Osteocyte (in vitro differentiated cells): ENCODE data around the gene ZNF880. TPM values are rescaled to one million over a fixed set of nuclear protein-coding genes. Genes with fewer than 3 reads are reported as not detected.
"Not testable (repeated sequence)": the region's sequence is repeated elsewhere in the genome, so short reads cannot be mapped to it uniquely, and the experiment has no call there.

Experiments used
- DNase-seq: peaks from one replicate; pipeline ENCODE4 v3.0.0; 2021; ENCODE audit warnings: mixed read lengths; ENCODE audit not compliant: unreplicated experiment; ENCODE audit errors: extremely low spot score
- H3K27ac Mint-ChIP-seq: one replicate; pipeline ENCODE4 v1.8.0; 2021; ENCODE audit warnings: mild to moderate bottlenecking, mixed read lengths; ENCODE audit not compliant: unreplicated experiment
- H3K27me3 Mint-ChIP-seq: one replicate; pipeline ENCODE4 v1.8.0; 2021; ENCODE audit warnings: mixed read lengths; ENCODE audit not compliant: unreplicated experiment
- H3K36me3 Mint-ChIP-seq: one replicate; pipeline ENCODE4 v1.8.0; 2021; ENCODE audit warnings: mixed read lengths; ENCODE audit not compliant: unreplicated experiment
- H3K4me1 Mint-ChIP-seq: one replicate; pipeline ENCODE4 v1.8.0; 2021; ENCODE audit warnings: mixed read lengths; ENCODE audit not compliant: unreplicated experiment
- H3K4me3 Mint-ChIP-seq: one replicate; pipeline ENCODE4 v1.8.0; 2021; ENCODE audit warnings: mild to moderate bottlenecking, moderate library complexity, mixed read lengths; ENCODE audit not compliant: unreplicated experiment
- H3K9me3 Mint-ChIP-seq: one replicate; pipeline ENCODE4 v1.8.0; 2021; ENCODE audit warnings: mixed read lengths; ENCODE audit not compliant: unreplicated experiment
- CTCF ChIP-seq: fragments of 200-600 bp; sonication (generic); IDR thresholded peaks from 2 replicates; pipeline ENCODE4 v1.5.0; 2021; ENCODE audit warnings: antibody characterized with exemption, mild to moderate bottlenecking, moderate library complexity
- total RNA-seq: library from RNA; stranded (reverse); gene quantifications from 2 replicates; pipeline ENCODE4 v1.2.1, GENCODE V29; 2021

ZNF880 gene
- total RNA-seq, 1 donor from 2014 or later, result 3.0 TPM

GRCh38 chr19:52336791-52337381, 32.8 kb upstream of the ZNF880 start:
- Mint-ChIP-seq H3K4me3 (peak overlapping the region; percentile 97), H3K9me3 (peaks cover 17% of the 10 kb centered on the region), H3K27ac (peak overlapping the region; percentile 98), H3K36me3 (peaks cover 16% of the 10 kb centered on the region), H3K4me1 (peaks cover 12% of the 10 kb centered on the region), H3K27me3 (no peaks in the 10 kb centered on the region)
- no peak for DNase-seq
- TF ChIP-seq CTCF, result no peak

DNA sequence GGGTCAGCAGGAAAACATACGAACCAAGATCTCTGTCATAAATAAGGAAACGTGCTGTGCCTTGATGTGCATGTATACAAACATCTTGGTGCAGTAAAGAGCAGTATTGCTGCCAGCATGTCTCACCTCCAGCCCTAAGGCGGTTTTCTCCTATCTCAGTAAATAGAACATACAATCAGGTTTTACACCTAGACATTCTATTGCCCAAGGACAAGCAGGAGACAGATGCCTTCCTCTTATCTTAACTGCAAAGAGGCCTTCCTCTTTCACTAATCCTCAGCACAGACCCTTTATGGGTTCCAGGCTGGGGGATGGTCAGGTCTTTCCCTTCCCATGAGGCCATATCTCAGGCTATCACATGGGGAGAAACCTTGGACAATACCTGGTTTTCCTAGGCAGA, 30.7 kb upstream of the ZNF880 start:
- H3K4me3 Mint-ChIP-seq, H3K9me3 Mint-ChIP-seq, H3K27me3 Mint-ChIP-seq, DNase-seq, H3K27ac Mint-ChIP-seq: not testable (repeated sequence)
- Mint-ChIP-seq H3K4me1 (peaks cover 12% of the 10 kb centered on the region), H3K36me3 (peaks cover 16% of the 10 kb centered on the region)

DNA sequence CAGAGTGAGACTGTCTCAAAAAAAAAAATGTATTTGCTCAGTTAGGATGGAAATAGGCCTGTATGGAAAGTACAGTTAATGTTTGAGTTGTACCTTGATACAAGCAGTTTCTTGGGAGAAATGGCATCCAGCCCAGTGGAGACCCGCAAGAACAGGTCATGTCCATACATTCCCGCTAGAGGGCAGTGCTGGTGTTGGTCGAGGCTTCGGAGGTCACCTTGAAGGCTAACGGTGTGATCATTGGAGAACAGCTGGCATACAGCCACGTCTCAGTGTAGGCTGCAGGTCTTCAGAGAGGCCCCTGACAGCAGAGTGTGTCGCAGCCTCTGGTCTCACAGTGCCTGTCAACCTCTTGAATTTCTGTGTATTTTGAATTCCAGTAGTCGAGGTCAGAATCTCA, 26.2 kb upstream of the ZNF880 start:
- Mint-ChIP-seq H3K27ac (no peak overlapping the region), H3K36me3 (peaks cover 19% of the 10 kb centered on the region), H3K4me1 (no peaks in the 10 kb centered on the region), H3K27me3 (no peaks in the 10 kb centered on the region), H3K4me3 (no peak overlapping the region), H3K9me3 (peaks cover 17% of the 10 kb centered on the region)
- DNase-seq, result no peak
- TF ChIP-seq CTCF, result peak; percentile 37

GRCh38 chr19:52345162-52345561, 24.6 kb upstream of the ZNF880 start:
- no peak for DNase-seq
- TF ChIP-seq CTCF, result no peak
- no peak overlapping the region for H3K27ac Mint-ChIP-seq
- H3K27me3 Mint-ChIP-seq, result no peaks in the 10 kb centered on the region
- H3K4me3 Mint-ChIP-seq, result no peak overlapping the region
- peaks cover 26% of the 10 kb centered on the region for H3K36me3 Mint-ChIP-seq
- no peaks in the 10 kb centered on the region for H3K4me1 Mint-ChIP-seq
- peaks cover 25% of the 10 kb centered on the region for H3K9me3 Mint-ChIP-seq

GRCh38 chr19:52351512-52351911, 18.2 kb upstream of the ZNF880 start:
- Mint-ChIP-seq H3K9me3 (peaks cover 45% of the 10 kb centered on the region), H3K27me3 (no peaks in the 10 kb centered on the region), H3K36me3 (peaks cover 67% of the 10 kb centered on the region), H3K27ac (no peak overlapping the region), H3K4me1 (no peaks in the 10 kb centered on the region), H3K4me3 (no peak overlapping the region)
- no peak for DNase-seq
- TF ChIP-seq CTCF, result no peak

GRCh38 chr19:52366414-52366824, 3.3 kb upstream of the ZNF880 start:
- TF ChIP-seq CTCF, result no peak
- no peak for DNase-seq
- H3K4me3 Mint-ChIP-seq, result no peak overlapping the region
- H3K27ac Mint-ChIP-seq, result no peak overlapping the region
- peaks cover 43% of the 10 kb centered on the region for H3K9me3 Mint-ChIP-seq
- H3K36me3 Mint-ChIP-seq, result peaks cover 26% of the 10 kb centered on the region
- H3K4me1 Mint-ChIP-seq, result no peaks in the 10 kb centered on the region
- no peaks in the 10 kb centered on the region for H3K27me3 Mint-ChIP-seq
